HL-60/S4 treated with phorbol 12-myristate 13-acetate at 8.2 ng/mL for 4 days and 3 days (cell line): ENCODE measurements around the gene KRT74.

Experiments used
- in situ Hi-C: fragments of 300-500 bp; cut with MboI; formaldehyde crosslinking; loops from 2 replicates; pipeline ENCODE4 v1.15.0; 2022; ENCODE audit warnings: low sequenced_read_pairs

Gene KRT74

GRCh38 chr12:52573743-52574142 lies at the start of gene KRT74:
KRT74 (minus strand) TSS chr12:52573843; CDS start chr12:52573777, 66 bp downstream.
- in situ Hi-C loops: no loop called here

GRCh38 chr12:52622349-52622748 lies 48.7 kb upstream of the KRT74 start:
- in situ Hi-C loops: no loop called here

- in situ Hi-C loops: no loop called here
Measured at GRCh38 chr12:52618866-52619265, 45.2 kb upstream of the KRT74 start.

GRCh38 chr12:52618216-52618615 lies 44.6 kb upstream of the KRT74 start, which contains the start of gene KRT73:
KRT73 (minus strand) TSS chr12:52618559; CDS start chr12:52618524, 35 bp downstream.
- in situ Hi-C loops: no loop called here

- in situ Hi-C loops: no loop called here
Measured at GRCh38 chr12:52617403-52617785, 43.8 kb upstream of the KRT74 start.

DNA sequence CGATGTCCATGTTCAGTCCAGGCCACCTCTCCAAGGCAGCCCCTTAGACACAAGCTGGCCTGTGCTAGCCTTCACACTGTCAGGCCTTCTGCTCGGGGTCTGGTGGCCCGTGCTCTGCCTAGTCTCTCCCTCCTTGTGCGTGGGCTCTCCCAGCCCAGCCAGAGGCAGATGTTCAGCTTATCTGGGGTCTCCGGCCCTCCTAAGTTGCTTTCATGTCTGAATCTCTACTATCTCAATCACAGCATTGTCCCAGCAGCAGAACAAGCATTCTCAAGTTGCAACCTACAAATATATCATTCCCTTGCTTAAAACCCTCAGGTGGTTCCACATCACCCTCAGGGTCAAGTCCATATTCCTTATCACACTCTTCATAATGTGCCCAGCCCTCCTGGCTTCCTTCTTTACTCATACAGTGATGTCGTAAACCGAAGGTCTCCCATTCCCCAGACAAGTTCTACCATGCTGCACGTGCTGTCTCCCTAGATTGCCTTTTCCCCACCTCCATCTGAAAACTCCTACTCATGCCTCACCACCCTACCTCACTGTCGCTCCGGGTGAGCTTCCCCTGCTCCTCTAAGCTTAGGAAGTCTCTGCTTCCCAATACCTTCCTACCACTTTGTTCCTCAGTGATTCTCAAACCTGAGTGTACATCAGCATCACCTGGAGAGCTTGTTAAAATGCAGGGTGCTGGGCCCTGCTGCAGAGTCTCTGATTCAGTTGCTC lies 43.2 kb upstream of the KRT74 start:
- in situ Hi-C loops: no loop called here

DNA sequence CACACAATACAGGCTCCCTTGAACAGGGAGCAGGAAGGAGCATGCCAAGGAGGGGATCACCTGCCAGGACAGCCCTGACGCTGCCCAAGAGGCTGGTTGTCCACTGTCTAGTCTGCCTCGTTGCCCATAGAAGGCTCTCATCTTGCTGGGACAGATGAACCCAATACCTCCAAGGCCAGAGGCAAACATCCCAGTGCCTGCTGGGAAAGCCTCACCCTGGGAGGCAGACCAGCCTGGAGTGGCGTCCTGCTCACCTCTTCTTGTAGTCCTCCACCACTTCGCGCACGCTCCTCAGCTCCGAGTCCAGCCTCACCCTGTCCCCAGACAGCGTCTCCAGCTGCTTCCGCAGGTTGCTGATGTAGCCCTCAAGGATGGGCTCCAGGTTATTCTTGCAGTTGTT lies 42.3 kb upstream of the KRT74 start:
- in situ Hi-C loops: no loop called here

DNA sequence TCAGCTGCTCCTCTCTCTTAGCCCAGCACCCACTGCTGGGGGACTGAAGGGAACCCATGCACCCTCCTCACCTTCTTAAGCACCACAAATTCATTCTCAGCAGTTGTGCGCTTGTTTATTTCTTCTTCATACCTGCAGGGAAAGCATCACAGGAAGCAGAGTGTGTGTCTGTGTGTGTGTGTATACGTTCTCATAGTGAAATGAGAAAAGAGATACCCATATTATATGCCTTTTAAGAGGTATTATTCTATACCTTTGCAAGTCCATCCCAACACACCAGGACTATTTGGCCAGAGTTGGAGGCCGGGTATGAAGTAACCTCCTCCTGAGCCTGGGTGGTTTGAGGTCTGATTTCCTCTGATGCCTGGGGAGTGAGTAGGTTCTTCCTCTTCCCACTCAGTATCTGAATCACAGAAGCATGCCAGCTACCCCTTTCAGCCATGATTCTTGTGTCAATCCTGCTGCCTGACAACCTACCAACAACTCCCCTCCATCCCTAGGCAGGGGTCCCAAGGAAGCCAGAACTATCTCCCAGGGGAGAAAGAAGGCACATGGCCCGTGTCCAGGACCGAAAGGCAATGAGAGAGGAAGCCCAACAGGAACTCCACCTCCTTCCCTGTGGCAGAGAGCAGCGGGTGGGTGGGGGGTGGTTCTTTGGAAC lies 41.7 kb upstream of the KRT74 start:
- in situ Hi-C loops: no loop called here

GRCh38 chr12:52614381-52615207 lies 41.0 kb upstream of the KRT74 start:
- in situ Hi-C loops: no loop called here

- in situ Hi-C loops: no loop called here
Measured at GRCh38 chr12:52613384-52614030, 39.9 kb upstream of the KRT74 start.

- in situ Hi-C loops: no loop called here
Measured at GRCh38 chr12:52612431-52613383, 39.1 kb upstream of the KRT74 start.

DNA sequence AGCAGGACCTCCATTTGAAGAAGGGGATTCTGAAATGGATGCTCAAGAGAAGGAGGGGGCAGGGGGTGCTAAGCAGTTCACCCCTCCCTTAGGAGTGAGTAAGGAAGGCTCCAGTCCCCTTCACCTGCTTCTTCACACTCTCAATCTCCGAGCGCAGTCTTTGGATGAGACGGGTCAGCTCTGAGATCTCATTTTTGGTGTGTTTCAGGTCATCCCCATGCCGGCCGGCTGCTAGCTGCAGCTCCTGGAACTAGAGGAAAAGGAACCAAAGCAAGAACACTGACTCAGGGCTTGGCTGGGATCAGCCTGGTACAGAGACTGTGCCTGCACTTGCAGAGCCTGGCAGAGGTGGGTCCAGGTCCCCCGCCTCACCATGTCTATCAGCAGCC lies 37.4 kb upstream of the KRT74 start:
- in situ Hi-C loops: no loop called here

GRCh38 chr12:52608826-52609630 lies 35.4 kb upstream of the KRT74 start:
- in situ Hi-C loops: no loop called here

GRCh38 chr12:52608161-52608560 lies 34.5 kb upstream of the KRT74 start:
- in situ Hi-C loops: no loop called here

- in situ Hi-C loops: no loop called here
Measured at GRCh38 chr12:52607314-52607713, 33.7 kb upstream of the KRT74 start.

- in situ Hi-C loops: no loop called here
Measured at GRCh38 chr12:52606581-52607218, 33.1 kb upstream of the KRT74 start.

DNA sequence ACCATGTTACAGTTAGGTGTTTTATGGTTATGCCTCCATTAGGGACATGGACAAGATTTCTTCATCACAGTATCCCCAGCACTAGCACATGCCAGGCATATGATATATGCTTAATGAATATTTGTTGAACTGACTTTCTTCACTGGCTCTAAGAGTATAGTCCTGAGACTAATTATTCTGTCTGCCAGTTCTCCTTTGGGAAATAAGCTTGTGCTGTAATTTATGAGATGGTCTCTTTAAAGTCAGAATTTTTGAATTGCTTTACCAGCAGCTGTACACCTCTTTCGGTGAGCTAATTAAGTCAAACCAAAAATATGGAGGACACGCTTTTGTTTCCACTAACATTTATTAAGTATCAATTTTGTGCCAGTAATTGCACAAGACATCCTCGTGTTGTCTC lies 32.5 kb upstream of the KRT74 start:
- in situ Hi-C loops: no loop called here

DNA sequence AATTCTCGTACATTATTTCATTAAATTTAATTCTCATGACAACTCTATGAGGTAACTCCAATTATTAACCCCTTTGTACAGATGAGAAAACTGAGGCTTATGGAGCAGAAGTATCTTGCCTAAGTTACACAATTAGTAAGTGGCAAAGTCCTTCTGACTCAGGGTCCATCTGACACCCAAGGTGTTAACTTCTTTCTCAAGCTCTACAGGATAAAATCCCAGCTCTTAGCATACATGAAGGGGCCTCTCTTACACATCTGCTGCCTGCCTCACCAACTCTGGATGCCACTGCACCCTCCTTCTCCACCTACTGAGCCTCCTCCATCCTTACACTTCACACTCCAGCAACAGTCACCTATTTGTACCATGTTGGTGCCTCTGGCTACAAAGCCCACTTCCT lies 31.9 kb upstream of the KRT74 start:
- in situ Hi-C loops: no loop called here

GRCh38 chr12:52604859-52605258 lies 31.2 kb upstream of the KRT74 start:
- in situ Hi-C loops: no loop called here
